ENCODE measurements around the gene OGFOD2. TPM values are rescaled to one million over a fixed set of nuclear protein-coding genes. Genes with fewer than 3 reads are reported as not detected.
A peak's percentile ranks its signal among the peaks of the same experiment; 100 is the strongest.

OGFOD2 gene
- total and polyA plus RNA-seq, 4 donors = 8.0 to 18.6 (median 12.3) TPM

- Histone ChIP-seq H3K4me1 (ENCODE audit: control insufficient read depth in 4 of 4, insufficient read depth in 4 of 4, low read length in 3 of 4) (peaks cover 8 to 92% (median 75%) of the 10 kb centered on the region in 4 donors), H3K4me3 (ENCODE audit: low read depth in 1 of 3, low read length in 3 of 3) (peak within 1 kb of the TSS; percentile 85 to 91 (median 88)), H3K27me3 (ENCODE audit: control insufficient read depth in 4 of 4, insufficient read depth in 4 of 4, low read length in 3 of 4) (no peaks in the 10 kb centered on the region), H3K36me3 (ENCODE audit: control insufficient read depth in 4 of 4, insufficient read depth in 3 of 4, low read depth in 1 of 4, low read length in 3 of 4) (peaks cover 0 to 8% (median 2%) of the 10 kb centered on the region in 4 donors), H3K9ac (ENCODE audit: low read depth in 1 of 2, low read length in 2 of 2) (peak within 1 kb of the TSS; percentile 39 to 89), H3K9me3 (ENCODE audit: control insufficient read depth in 4 of 4, low read length in 3 of 4) (no peaks in the 10 kb centered on the region), H3K27ac (ENCODE audit: low read depth in 1 of 2, low read length in 2 of 2) (peak within 1 kb of the TSS; percentile 72 to 81)
- TF ChIP-seq MAX (IDR thresholded peaks at IDR 0.05) (no peak), JUND (IDR thresholded peaks at IDR 0.05) (no peak), RAD21 (IDR thresholded peaks at IDR 0.05) (peak; percentile 17 to 28), GABPA (IDR thresholded peaks at IDR 0.05 in 1 of 2, conservative IDR thresholded peaks at IDR 0.05 in 1 of 2) (peak in 1 of 2 donors; percentile 84), ZBTB33 (IDR thresholded peaks at IDR 0.05) (no peak), EGR1 (IDR thresholded peaks at IDR 0.05; ENCODE audit: low read depth in 2 of 2) (no peak), TAF1 (conservative IDR thresholded peaks at IDR 0.05) (no peak), RXRA (IDR thresholded peaks at IDR 0.05) (no peak)
- under 1% methylated on average over 96 of the region's 96 CpGs for WGBS
- peak; percentile 68 for DNase-seq (ENCODE audit: low spot score)
Measured at GRCh38 chr12:122980183-122981035, 5.4 kb downstream of the OGFOD2 start, which contains the start of gene ARL6IP4. TSS of gene ARL6IP4 (plus strand) at chr12:122980681. CDS start at chr12:122981140, 459 bp downstream.

GRCh38 chr12:122981036-122981471 is 6.0 kb downstream of the OGFOD2 start:
- TF ChIP-seq RAD21 (IDR thresholded peaks at IDR 0.05) = no peak
- no peak for TF ChIP-seq GABPA (IDR thresholded peaks at IDR 0.05 in 1 of 2, conservative IDR thresholded peaks at IDR 0.05 in 1 of 2)
- TF ChIP-seq HNF4A (conservative IDR thresholded peaks at IDR 0.05) = no peak
- no peak for TF ChIP-seq FOXA1 (IDR thresholded peaks at IDR 0.05)
- no peak for TF ChIP-seq HNF4G (IDR thresholded peaks at IDR 0.05)
- no peak for TF ChIP-seq ZBTB33 (IDR thresholded peaks at IDR 0.05)
- H3K9me3 ChIP-seq (ENCODE audit: control insufficient read depth in 4 of 4, low read length in 3 of 4) = no peaks in the 10 kb centered on the region
- peaks cover 0 to 12% (median 5%) of the 10 kb centered on the region in 4 donors for H3K36me3 ChIP-seq (ENCODE audit: control insufficient read depth in 4 of 4, insufficient read depth in 3 of 4, low read depth in 1 of 4, low read length in 3 of 4)
- H3K4me1 ChIP-seq (ENCODE audit: control insufficient read depth in 4 of 4, insufficient read depth in 4 of 4, low read length in 3 of 4) = peaks cover 8 to 90% (median 71%) of the 10 kb centered on the region in 4 donors
- H3K27me3 ChIP-seq (ENCODE audit: control insufficient read depth in 4 of 4, insufficient read depth in 4 of 4, low read length in 3 of 4) = no peaks in the 10 kb centered on the region
- WGBS = under 1% methylated on average over 40 of the region's 40 CpGs
- DNase-seq (ENCODE audit: low spot score) = no peak
- peak overlapping the region; percentile 72 to 81 for H3K27ac ChIP-seq (ENCODE audit: low read depth in 1 of 2, low read length in 2 of 2)
- peak overlapping the region; percentile 37 to 89 for H3K9ac ChIP-seq (ENCODE audit: low read depth in 1 of 2, low read length in 2 of 2)
- peak overlapping the region; percentile 85 to 91 (median 88) for H3K4me3 ChIP-seq (ENCODE audit: low read depth in 1 of 3, low read length in 3 of 3)

All from liver (tissue), 9 donors.